Measurements from ENCODE around the gene FTO.

- TF ChIP-seq, protein P1, sequence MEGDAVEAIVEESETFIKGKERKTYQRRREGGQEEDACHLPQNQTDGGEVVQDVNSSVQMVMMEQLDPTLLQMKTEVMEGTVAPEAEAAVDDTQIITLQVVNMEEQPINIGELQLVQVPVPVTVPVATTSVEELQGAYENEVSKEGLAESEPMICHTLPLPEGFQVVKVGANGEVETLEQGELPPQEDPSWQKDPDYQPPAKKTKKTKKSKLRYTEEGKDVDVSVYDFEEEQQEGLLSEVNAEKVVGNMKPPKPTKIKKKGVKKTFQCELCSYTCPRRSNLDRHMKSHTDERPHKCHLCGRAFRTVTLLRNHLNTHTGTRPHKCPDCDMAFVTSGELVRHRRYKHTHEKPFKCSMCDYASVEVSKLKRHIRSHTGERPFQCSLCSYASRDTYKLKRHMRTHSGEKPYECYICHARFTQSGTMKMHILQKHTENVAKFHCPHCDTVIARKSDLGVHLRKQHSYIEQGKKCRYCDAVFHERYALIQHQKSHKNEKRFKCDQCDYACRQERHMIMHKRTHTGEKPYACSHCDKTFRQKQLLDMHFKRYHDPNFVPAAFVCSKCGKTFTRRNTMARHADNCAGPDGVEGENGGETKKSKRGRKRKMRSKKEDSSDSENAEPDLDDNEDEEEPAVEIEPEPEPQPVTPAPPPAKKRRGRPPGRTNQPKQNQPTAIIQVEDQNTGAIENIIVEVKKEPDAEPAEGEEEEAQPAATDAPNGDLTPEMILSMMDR (IDR thresholded peaks at IDR 0.05): no peak
- no peak for TF ChIP-seq EP300 (IDR thresholded peaks at IDR 0.05; ENCODE audit: low read depth)
Measured at GRCh38 chr16:54193013-54193664, 489.2 kb downstream of the FTO start.
